Small intestine (tissue), 7 donors: ENCODE measurements around the gene SLC16A3. TPM values are rescaled to one million over a fixed set of nuclear protein-coding genes. Genes with fewer than 3 reads are reported as not detected.
A peak's percentile ranks its signal among the peaks of the same experiment; 100 is the strongest.
"Not testable (repeated sequence)": the region's sequence is repeated elsewhere in the genome, so short reads cannot be mapped to it uniquely, and the experiment has no call there.

Experiments
- DNase-seq, 2 donors: peaks; one replicate each; pipeline versions ENCODE4 v3.0.0 to v3.0.0-alpha.2; 2013
- FAIRE-seq: peaks from 2 replicates; lab custom pipeline; 2012; peaks lifted over from hg19 to GRCh38; lab: Jason Lieb, UNC
- H3K27ac ChIP-seq, 3 donors: one replicate each; pipeline ENCODE4 v1.5.1; 2013; ENCODE audit warnings: low read length in 2 of 3, mild to moderate bottlenecking in 2 of 3, control low read depth in 1 of 3, inconsistent platforms in 1 of 3, low read depth in 1 of 3, moderate library complexity in 1 of 3
- H3K27me3 ChIP-seq, 3 donors: one replicate each; pipeline ENCODE4 v1.6.1; 2013; ENCODE audit warnings: low read length in 3 of 3, inconsistent platforms in 1 of 3; ENCODE audit not compliant: control insufficient read depth in 3 of 3, insufficient read depth in 3 of 3
- H3K36me3 ChIP-seq, 3 donors: one replicate each; pipeline ENCODE4 v1.6.1; 2013; ENCODE audit warnings: low read length in 3 of 3, inconsistent platforms in 1 of 3, low read depth in 1 of 3, mild to moderate bottlenecking in 1 of 3, moderate library complexity in 1 of 3; ENCODE audit not compliant: control insufficient read depth in 3 of 3, insufficient read depth in 2 of 3
- H3K4me1 ChIP-seq, 3 donors: one replicate each; pipeline ENCODE4 v1.6.1; 2013; ENCODE audit warnings: low read length in 2 of 3, inconsistent platforms in 1 of 3, low read depth in 1 of 3, mild to moderate bottlenecking in 1 of 3, moderate library complexity in 1 of 3; ENCODE audit not compliant: control insufficient read depth in 3 of 3, insufficient read depth in 2 of 3
- H3K4me3 ChIP-seq, 3 donors: one replicate each; pipeline ENCODE4 v1.5.1; 2013; ENCODE audit warnings: low read length in 3 of 3, control low read depth in 1 of 3, inconsistent platforms in 1 of 3, low read depth in 1 of 3, mild to moderate bottlenecking in 1 of 3, moderate library complexity in 1 of 3
- H3K9me3 ChIP-seq, 2 donors: one replicate each; pipeline ENCODE4 v1.6.1; 2013; ENCODE audit warnings: low read depth in 1 of 2, low read length in 1 of 2; ENCODE audit not compliant: control insufficient read depth in 2 of 2, insufficient read depth in 1 of 2
- WGBS, 3 donors: extraction: QIAGEN DNeasy Blood & Tissue Kit; methylation state at CpG; one replicate each; pipeline ENCODE4 v1.1.7; 2013; 5-methylcytosine and 5-hydroxymethylcytosine counted together
- polyA plus RNA-seq, 4 donors: library from polyadenylated mRNA; stranded (reverse) in 3 of 4; unstranded in 1 of 4; fragments of 200-250 nt in 3 of 4; fragments of 120-200 nt in 1 of 4; gene quantifications; one replicate each; pipeline versions ENCODE4 v1.2.1 to v1.2.3, GENCODE V29; 2013
- donor health status: healthy with polysubstance abuse.
- donor health status: control.
- donor health status: control.
- donor health status: Bipolar disorder and iron deficiency.
- donor health status: healthy.

The SLC16A3 gene
- polyA plus RNA-seq, 4 donors, result 5.4 to 33.2 (median 14.5) TPM

DNA sequence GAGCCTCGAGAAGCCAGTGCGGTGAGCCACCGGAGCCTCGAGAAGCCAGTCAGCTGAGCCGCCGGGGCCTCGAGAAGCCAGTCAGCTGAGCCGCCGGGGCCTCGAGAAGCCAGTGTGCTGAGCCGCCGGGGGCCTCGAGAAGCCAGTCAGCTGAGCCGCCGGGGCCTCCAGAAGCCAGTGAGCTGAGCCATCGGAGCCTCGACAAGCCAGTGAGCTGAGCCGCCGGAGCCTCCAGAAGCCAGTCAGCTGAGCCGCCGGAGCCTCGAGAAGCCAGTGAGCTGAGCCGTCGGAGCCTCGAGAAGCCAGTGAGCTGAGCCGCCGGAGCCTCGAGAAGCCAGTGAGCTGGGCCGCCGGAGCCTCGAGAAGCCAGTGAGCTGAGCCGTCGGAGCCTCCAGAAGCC, 25.9 kb downstream of the SLC16A3 start:
- DNase-seq, result not testable (repeated sequence)

DNA sequence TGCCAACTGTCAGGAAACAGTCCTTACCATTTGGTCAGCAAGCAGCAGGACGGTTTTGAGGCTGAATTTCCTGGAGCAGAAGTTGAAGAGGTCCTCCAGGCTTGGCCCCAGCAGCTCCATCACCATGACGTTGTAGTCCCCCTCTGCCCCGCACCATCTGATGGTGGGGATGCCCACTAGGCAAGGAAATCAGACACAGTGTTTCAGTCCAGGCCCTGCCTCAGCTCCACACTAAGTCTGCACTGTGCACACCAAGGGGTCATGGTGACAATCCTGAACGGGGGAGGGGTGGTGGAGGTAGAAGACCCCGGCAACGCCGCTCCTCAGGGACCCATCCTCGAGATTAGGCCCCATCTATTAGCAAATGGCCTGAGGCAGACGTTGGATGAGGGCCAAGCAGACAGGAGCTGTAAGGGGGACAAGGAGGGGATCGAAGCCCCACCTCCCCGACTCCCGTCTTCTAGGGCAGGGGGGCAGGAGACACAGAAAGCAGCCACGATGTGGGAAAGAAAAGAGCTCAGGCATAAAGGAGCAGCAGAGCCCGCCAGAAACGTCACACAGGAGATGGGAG, 26.6 kb downstream of the SLC16A3 start:
- 88 to 90% (median 88%) methylated on average over 15 of the region's 15 CpGs for WGBS, 3 donors
- H3K4me1 ChIP-seq, result no peaks in the 10 kb centered on the region
- H3K27me3 ChIP-seq, result no peaks in the 10 kb centered on the region
- FAIRE-seq (no peak), DNase-seq (no peak)
- no peak overlapping the region for H3K4me3 ChIP-seq
- H3K36me3 ChIP-seq, result peaks cover 27 to 77% (median 47%) of the 10 kb centered on the region in 3 donors
- H3K27ac ChIP-seq, result no peak overlapping the region
- no peaks in the 10 kb centered on the region for H3K9me3 ChIP-seq

More for the DNA sequence above, 25.9 kb downstream of the SLC16A3 start:
- H3K4me3 ChIP-seq, H3K4me1 ChIP-seq, H3K9me3 ChIP-seq, H3K27ac ChIP-seq, H3K27me3 ChIP-seq, FAIRE-seq: not testable (repeated sequence)
- H3K36me3 ChIP-seq, result peaks cover 34 to 84% (median 51%) of the 10 kb centered on the region in 3 donors
- WGBS, 3 donors, result 97 to 99% (median 98%) methylated on average over 24 to 33 of the region's 33 CpGs

DNA sequence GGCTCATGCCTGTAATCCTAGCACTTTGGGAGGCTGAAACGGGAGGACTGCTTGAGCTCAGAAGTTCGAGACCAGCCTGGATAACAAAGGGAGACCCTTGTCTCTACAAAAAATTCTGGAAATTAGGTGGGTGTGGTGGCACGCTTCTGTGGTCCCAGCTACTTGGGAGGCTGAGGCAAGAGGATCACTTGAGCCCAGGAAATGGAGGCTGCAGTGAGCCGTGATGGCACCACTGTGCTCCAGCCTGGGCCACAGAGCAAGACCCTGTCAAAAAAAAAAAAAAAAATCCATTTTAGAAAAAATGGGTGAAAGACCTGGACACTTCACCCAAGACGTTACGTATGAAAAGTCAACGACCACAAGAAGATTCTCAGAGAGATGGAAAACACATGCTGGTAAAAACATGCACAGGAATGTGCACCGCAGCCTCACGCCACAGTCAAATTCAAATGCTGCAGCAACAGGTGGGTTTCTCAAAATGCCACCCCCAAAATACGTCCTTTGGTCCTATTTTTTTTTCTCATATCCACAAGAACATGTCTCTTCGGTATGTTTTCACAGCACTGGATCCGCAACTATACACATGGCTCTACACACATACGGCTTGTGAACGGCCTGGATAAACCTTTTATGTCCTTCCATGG, 27.5 kb downstream of the SLC16A3 start:
- no peak overlapping the region for H3K4me3 ChIP-seq
- DNase-seq (no peak), FAIRE-seq (no peak)
- H3K4me1 ChIP-seq, result no peaks in the 10 kb centered on the region
- 91 to 94% (median 92%) methylated on average over 14 of the region's 14 CpGs for WGBS, 3 donors
- H3K27me3 ChIP-seq, result no peaks in the 10 kb centered on the region
- H3K9me3 ChIP-seq, result no peaks in the 10 kb centered on the region
- no peak overlapping the region for H3K27ac ChIP-seq
- peaks cover 19 to 74% (median 46%) of the 10 kb centered on the region in 3 donors for H3K36me3 ChIP-seq

DNA sequence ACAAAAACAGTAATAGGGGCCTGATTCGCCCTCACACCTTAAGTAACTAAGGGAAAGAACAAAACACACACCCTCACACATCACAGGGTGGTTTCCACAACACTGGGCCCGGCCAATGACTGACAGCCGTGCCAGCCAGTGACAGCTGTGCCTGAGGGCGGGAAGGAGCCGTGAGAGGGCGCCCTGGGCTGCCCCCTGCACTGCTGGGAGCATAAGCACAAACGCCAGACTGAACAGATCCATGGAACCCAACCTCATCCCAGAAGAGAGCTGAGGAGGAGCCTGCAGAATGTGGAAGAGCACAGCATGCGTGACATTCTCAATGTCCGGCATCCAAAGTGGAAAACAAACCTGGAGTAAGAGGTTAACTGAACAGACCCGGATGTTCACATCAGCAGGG, 28.6 kb downstream of the SLC16A3 start:
- Histone ChIP-seq H3K4me1 (no peaks in the 10 kb centered on the region), H3K27ac (peak overlapping the region in 1 of 3 donors; percentile 21), H3K27me3 (no peaks in the 10 kb centered on the region), H3K36me3 (peaks cover 11 to 74% (median 46%) of the 10 kb centered on the region in 3 donors), H3K4me3 (no peak overlapping the region), H3K9me3 (no peaks in the 10 kb centered on the region)
- DNase-seq (peak; percentile 51 to 57), FAIRE-seq (no peak)
- WGBS, 3 donors, result 50 to 61% (median 50%) methylated on average over 10 of the region's 10 CpGs

DNA sequence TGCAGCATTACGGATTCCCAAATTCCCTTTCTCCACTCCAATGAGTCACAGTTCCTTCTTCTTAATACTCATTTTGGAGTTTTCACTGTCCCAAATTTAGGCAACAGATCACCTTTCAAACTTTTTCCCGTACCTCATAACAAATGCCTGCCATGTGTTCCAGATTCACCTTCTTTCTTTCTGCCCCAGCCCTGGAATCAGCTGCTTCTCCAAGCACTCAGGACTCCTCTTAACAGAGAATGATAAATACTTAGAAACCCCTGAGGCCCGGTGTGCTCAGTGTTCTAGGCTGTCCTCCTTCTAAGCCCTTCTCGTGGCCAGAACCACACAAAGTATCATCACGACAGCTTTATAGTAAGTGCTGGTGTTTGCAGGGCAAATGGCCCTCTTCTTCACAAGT, 29.7 kb downstream of the SLC16A3 start:
- FAIRE-seq (no peak), DNase-seq (no peak)
- Histone ChIP-seq H3K27ac (no peak overlapping the region), H3K27me3 (no peaks in the 10 kb centered on the region), H3K4me3 (no peak overlapping the region), H3K9me3 (no peaks in the 10 kb centered on the region), H3K36me3 (peaks cover 8 to 74% (median 37%) of the 10 kb centered on the region in 3 donors), H3K4me1 (no peaks in the 10 kb centered on the region)
- WGBS, 3 donors, result 76 to 83% (median 81%) methylated on average over 5 of the region's 5 CpGs

DNA sequence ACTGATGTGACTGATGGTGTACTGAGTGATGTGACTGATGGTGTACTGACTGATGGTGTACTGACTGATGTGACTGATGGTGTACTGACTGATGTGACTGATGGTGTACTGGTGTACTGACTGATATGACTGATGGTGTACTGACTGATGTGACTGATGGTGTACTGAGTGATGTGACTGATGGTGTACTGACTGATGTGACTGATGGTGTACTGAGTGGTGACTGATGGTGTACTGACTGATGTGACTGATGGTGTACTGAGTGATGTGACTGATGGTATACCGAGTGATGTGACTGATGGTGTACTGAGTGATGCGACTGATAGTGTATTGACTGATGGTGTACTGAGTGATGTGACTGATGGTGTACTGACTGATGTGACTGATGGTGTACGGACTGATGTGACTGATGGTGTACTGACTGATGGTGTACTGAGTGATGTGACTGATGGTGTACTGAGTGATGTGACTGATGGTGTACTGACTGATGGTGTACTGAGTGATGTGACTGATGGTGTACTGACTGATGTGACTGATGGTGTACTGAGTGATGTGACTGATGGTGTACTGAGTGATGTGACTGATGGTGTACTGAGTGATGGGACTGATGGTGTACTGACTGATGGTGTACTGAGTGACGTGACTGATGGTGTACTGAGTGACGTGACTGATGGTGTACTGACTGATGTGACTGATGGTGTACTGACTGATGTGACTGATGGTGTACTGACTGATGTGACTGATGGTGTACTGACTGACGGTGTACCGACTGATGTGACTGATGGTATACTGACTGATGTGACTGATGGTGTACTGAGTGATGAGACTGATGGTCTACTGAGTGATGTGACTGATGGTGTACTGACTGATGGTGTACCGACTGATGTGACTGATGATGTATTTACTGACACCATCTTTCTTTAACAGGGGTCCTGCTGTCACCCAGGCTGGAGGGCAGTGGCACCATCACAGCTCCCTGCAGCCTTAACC, 31.4 kb downstream of the SLC16A3 start:
- not testable (repeated sequence) for H3K9me3 ChIP-seq, H3K4me1 ChIP-seq, DNase-seq, H3K27me3 ChIP-seq, H3K27ac ChIP-seq, FAIRE-seq, H3K4me3 ChIP-seq
- H3K36me3 ChIP-seq, result peaks cover 8 to 80% (median 39%) of the 10 kb centered on the region in 3 donors
- WGBS, 3 donors, result 93 to 97% (median 96%) methylated on average over 8 of the region's 8 CpGs

DNA sequence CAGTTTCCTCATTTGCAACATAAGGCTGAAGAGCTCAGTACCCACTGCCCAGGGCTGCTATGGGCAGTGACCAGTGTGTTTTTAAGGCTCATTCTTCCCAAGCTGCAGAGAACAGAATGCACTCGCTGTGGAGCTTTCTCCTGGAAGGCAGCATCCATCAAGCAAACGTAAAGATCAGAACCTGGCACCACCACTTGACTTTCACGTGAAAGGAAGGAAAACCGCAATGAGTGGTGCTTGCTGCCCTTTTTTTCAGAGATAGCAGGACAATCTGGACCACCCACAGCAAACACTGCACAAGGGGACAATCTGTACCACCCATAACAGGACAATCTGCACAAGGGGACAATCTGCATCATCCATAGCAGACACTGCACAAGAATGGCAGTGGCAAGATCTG, 33.5 kb downstream of the SLC16A3 start:
- no peaks in the 10 kb centered on the region for H3K9me3 ChIP-seq
- no peak for DNase-seq
- H3K4me1 ChIP-seq, result peaks cover 0 to 17% (median 0%) of the 10 kb centered on the region in 3 donors
- H3K4me3 ChIP-seq, result no peak overlapping the region
- no peak for FAIRE-seq
- 78 to 85% (median 83%) methylated on average over 4 of the region's 4 CpGs for WGBS, 3 donors
- no peak overlapping the region for H3K27ac ChIP-seq
- no peaks in the 10 kb centered on the region for H3K27me3 ChIP-seq
- H3K36me3 ChIP-seq, result peaks cover 11 to 78% (median 38%) of the 10 kb centered on the region in 3 donors

DNA sequence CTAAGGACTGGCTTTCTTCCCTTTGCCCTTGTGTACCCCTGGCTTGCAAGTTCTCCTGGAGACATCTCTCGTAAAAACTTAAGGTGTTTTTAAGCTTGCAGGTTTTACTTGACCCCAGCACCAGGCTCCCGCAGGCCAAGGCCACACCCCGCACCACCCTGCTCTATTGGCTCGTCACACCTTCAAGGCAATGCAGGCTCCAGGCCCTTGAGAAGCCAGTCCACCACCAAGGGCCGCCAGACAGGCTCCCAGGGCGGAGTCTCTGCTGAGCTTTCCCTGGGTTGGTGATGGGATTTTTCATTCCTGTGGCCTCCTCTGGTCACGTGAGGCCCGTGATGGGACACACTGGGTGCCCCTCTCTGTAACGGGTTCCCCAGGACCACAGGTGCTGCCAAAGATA, 34.8 kb downstream of the SLC16A3 start:
- Histone ChIP-seq H3K27ac (no peak overlapping the region), H3K4me3 (no peak overlapping the region), H3K36me3 (peaks cover 8 to 79% (median 31%) of the 10 kb centered on the region in 3 donors), H3K27me3 (no peaks in the 10 kb centered on the region), H3K4me1 (peaks cover 4 to 29% (median 5%) of the 10 kb centered on the region in 3 donors), H3K9me3 (no peaks in the 10 kb centered on the region)
- DNase-seq, result no peak
- no peak for FAIRE-seq
- 64 to 82% (median 75%) methylated on average over 9 of the region's 9 CpGs for WGBS, 3 donors
